Gastroesophageal sphincter (tissue), 4 donors: ENCODE data around the gene GLYATL1B. TPM values are rescaled to one million over a fixed set of nuclear protein-coding genes. Genes with fewer than 3 reads are reported as not detected.
"Not testable (repeated sequence)": the region's sequence is repeated elsewhere in the genome, so short reads cannot be mapped to it uniquely, and the experiment has no call there.

Experiments
- ATAC-seq: fragments of 150-250 bp; one replicate; pipeline ENCODE4 v1.9.1; 2016; ENCODE audit warnings: mild to moderate bottlenecking, moderate library complexity
- H3K27ac ChIP-seq, 4 donors: fragments of 200-600 bp; sonication (generic) in 3 of 4; 1 replicate in 3 of 4; 2 replicates in 1 of 4; pipeline ENCODE4 v1.5.1; 2016 to 2019
- H3K27me3 ChIP-seq: fragments of 200-600 bp; sonication (generic); one replicate; pipeline ENCODE4 v1.5.1; 2019
- H3K36me3 ChIP-seq, 2 donors: fragments of 200-600 bp; sonication (generic); one replicate each; pipeline ENCODE4 v1.5.1; 2019; ENCODE audit warnings: control low read depth in 1 of 2
- H3K4me1 ChIP-seq, 3 donors: fragments of 200-600 bp; sonication (generic); 1 replicate in 2 of 3; 2 replicates in 1 of 3; pipeline ENCODE4 v1.5.1; 2016 to 2019; ENCODE audit warnings: control low read depth in 2 of 3
- H3K4me3 ChIP-seq, 2 donors: fragments of 200-600 bp; sonication (generic); one replicate each; pipeline ENCODE4 v1.5.1; 2019; ENCODE audit warnings: mild to moderate bottlenecking in 1 of 2, moderate library complexity in 1 of 2
- H3K9me3 ChIP-seq, 3 donors: fragments of 200-600 bp; sonication (generic); one replicate each; pipeline ENCODE4 v1.5.1; 2017 to 2019; ENCODE audit warnings: control low read depth in 2 of 3
- EP300 ChIP-seq: sonication (generic); formaldehyde crosslinking; IDR thresholded peaks from one replicate; pipeline ENCODE4 v1.6.1; 2017; ENCODE audit warnings: antibody characterized with exemption, mild to moderate bottlenecking
- POLR2A ChIP-seq, 2 donors: fragments of 450-650 bp; IDR thresholded peaks; one replicate each; pipeline ENCODE4 v1.6.1; 2017; ENCODE audit warnings: antibody characterized with exemption in 2 of 2, mild to moderate bottlenecking in 2 of 2, moderate library complexity in 1 of 2
- POLR2AphosphoS5 ChIP-seq: sonication (generic); formaldehyde crosslinking; IDR thresholded peaks from one replicate; pipeline ENCODE4 v1.6.1; 2017; ENCODE audit warnings: antibody characterized with exemption
- WGBS, 2 donors: methylation state at CpG; one replicate each; pipeline ENCODE4 v1.1.5; 2018; ENCODE audit warnings: low coverage in 1 of 2; 5-methylcytosine and 5-hydroxymethylcytosine counted together
- total RNA-seq, 4 donors: library from RNA; depleted of rRNA; stranded (reverse); fragments of >200 nt; gene quantifications; one replicate each; pipeline ENCODE4 v1.1.0, GENCODE V29; 2016
- TF ChIP-seq, protein P1 (sequence below), 4 experiments: fragments of 200-600 bp in 2 of 4; fragments of 450-650 bp in 2 of 4; sonication (generic) in 1 of 4; IDR thresholded peaks; one replicate each; pipeline ENCODE4 v1.5.1; 2017 to 2019; ENCODE audit warnings: antibody characterized with exemption in 4 of 4, mild to moderate bottlenecking in 2 of 4, moderate library complexity in 2 of 4

GLYATL1B gene
- total RNA-seq, 4 donors from 2014 or later: not detected

DNA sequence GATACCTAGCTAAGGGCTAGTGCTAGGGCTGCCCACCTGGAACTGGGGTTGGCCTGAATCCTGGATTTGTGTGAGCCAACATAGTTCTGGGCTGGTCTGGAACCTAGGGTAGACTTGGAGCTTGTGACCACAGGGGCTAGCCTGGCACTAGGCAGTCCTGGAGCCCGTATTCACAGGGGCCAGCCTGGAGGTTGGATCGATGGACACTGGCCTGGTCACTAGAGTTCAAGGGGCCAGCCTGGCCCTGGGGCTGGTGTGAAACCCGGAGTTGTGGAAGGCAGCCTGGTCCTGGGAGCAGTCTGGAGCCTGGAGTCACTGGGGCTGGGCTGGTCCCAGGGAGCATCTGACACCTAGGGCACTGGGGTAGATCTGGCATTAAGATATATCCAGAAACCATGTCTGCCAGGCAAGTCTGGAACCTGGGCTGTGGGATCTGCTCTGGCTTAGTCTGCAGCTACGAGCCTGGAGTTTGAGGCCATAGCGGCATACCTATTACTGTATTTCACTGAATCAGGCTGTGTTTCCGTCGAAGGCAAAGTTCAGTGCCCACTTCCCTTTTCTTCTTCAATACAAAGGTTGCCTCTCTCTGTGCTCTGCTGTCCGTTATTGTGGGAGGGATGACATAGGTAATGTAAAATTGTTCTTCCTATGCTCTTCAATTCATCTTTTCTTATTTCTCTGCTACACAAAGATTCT is 9.1 kb upstream of the GLYATL1B start:
- Histone ChIP-seq H3K36me3 (no peaks in the 10 kb centered on the region), H3K9me3 (peaks cover 0 to 7% (median 0%) of the 10 kb centered on the region in 3 donors), H3K4me1 (no peaks in the 10 kb centered on the region), H3K4me3 (no peak overlapping the region), H3K27ac (no peak overlapping the region), H3K27me3 (peaks cover 29% of the 10 kb centered on the region)
- no peak for ATAC-seq
- TF ChIP-seq, protein P1, sequence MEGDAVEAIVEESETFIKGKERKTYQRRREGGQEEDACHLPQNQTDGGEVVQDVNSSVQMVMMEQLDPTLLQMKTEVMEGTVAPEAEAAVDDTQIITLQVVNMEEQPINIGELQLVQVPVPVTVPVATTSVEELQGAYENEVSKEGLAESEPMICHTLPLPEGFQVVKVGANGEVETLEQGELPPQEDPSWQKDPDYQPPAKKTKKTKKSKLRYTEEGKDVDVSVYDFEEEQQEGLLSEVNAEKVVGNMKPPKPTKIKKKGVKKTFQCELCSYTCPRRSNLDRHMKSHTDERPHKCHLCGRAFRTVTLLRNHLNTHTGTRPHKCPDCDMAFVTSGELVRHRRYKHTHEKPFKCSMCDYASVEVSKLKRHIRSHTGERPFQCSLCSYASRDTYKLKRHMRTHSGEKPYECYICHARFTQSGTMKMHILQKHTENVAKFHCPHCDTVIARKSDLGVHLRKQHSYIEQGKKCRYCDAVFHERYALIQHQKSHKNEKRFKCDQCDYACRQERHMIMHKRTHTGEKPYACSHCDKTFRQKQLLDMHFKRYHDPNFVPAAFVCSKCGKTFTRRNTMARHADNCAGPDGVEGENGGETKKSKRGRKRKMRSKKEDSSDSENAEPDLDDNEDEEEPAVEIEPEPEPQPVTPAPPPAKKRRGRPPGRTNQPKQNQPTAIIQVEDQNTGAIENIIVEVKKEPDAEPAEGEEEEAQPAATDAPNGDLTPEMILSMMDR (IDR thresholded peaks at IDR 0.05): no peak
- TF ChIP-seq POLR2AphosphoS5 (no peak), EP300 (no peak)
- WGBS, 2 donors: 57 to 80% methylated on average over 1 to 2 of the region's 8 CpGs

DNA sequence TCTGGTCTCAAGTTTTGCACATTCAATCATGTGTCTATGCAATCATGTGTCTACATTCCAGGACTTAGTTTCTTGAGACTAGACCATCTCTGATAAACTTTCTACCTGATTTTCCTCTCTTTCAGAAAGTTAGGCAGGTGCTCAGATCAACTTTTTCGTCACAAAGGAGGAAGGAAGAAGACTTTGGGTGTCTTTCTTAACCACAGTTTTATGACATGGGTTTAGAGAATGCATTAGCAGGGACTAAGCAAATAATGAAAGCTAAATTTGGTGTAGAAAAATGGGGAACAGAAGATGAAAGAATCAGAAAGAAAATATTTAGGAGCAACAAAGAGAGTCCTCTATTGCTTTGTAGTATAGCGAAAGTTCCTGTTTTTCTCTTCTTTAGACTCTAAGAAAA is 7.7 kb upstream of the GLYATL1B start:
- no peak for ATAC-seq
- TF ChIP-seq, protein P1 (IDR thresholded peaks at IDR 0.05): no peak
- no peaks in the 10 kb centered on the region for H3K36me3 ChIP-seq
- no peak overlapping the region for H3K4me3 ChIP-seq
- peaks cover 27% of the 10 kb centered on the region for H3K27me3 ChIP-seq
- WGBS, 2 donors: 67 to 86% methylated on average over 2 of the region's 2 CpGs
- H3K4me1 ChIP-seq: no peaks in the 10 kb centered on the region
- peaks cover 0 to 6% (median 0%) of the 10 kb centered on the region in 3 donors for H3K9me3 ChIP-seq
- no peak overlapping the region for H3K27ac ChIP-seq

DNA sequence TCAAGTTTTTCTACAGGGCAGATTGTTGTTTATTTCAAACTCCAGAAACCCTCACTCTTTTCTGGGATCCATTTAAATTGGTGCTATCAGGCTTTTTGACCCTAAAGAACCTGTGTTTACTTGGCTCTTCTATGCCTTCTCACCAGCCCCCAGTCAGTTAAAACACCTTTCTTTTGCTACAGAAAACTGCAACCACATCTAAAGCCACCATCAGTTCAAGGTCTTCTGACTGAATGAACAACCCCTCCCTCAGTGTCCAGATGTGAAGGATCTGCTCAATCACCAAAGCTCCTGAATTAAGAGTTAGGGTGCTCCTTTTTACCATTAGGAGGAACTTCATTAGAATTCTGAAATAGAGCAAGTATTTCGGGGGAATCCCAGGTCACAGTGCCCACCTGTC is 7.0 kb upstream of the GLYATL1B start:
- Histone ChIP-seq H3K9me3 (no peaks in the 10 kb centered on the region), H3K27me3 (peaks cover 22% of the 10 kb centered on the region), H3K36me3 (no peaks in the 10 kb centered on the region), H3K27ac (no peak overlapping the region), H3K4me1 (no peaks in the 10 kb centered on the region), H3K4me3 (no peak overlapping the region)
- whole genome bisulfite sequencing, 2 donors: 70 to 83% methylated on average over 1 of the region's 1 CpG
- TF ChIP-seq EP300 (no peak), POLR2A (IDR thresholded peaks at IDR 0.05) (no peak), POLR2AphosphoS5 (no peak)
- TF ChIP-seq, protein P1 (IDR thresholded peaks at IDR 0.05): no peak
- no peak for ATAC-seq

DNA sequence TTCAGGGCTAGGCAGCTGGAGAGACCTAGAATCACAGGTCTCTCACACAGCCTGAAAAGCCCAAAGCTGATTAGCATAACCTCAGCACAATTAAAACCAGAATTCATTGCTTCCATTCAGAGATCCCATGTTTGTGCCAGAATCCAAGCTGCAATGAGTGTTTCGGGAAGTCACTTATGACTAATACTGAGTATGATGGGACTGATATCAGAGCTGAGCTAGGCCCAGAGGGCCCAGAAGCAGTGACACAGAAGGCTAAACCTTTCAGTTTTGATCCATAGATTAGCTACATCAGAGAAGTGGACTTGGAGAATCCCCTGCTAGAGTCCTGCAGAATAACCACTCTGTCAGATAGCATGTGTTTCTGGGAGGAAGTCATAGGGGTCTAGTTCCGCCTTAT is 5.7 kb upstream of the GLYATL1B start:
- WGBS, 2 donors: 100% methylated on average over 1 of the region's 2 CpGs; no CpG with 5 or more reads in 1 of the 2 donors
- not testable (repeated sequence) for ATAC-seq, H3K4me1 ChIP-seq, H3K36me3 ChIP-seq, H3K27ac ChIP-seq, H3K9me3 ChIP-seq, H3K4me3 ChIP-seq
- peaks cover 19% of the 10 kb centered on the region for H3K27me3 ChIP-seq

DNA sequence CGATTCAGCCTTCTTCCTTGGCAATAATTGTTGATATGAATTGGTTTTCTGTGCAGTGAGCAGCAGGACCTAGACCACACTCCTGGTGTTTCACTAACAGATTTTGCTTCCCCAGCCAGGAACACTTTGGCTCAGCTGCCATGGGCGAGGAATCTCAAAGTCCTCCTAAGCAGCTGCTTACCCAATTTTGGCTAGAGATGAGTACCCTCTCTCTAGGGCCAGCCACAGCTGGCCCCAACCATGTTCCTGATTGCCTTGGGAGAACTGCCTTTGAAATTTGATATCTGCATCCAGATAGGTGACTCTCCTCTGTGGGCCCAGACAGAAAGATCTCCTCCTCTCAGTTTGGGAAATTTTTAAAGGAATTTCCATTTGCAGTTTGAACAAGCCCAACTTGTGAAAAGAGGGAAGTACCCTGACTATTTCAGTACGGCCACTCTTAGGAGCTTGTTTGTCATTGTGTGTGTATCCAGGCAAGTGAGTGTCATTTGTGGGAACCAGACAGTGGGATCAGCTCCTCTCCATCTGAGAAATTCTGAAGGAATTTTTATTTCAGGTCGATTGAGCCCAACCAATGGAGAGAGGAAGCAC is 4.6 kb upstream of the GLYATL1B start:
- H3K27me3 ChIP-seq, H3K4me1 ChIP-seq, H3K36me3 ChIP-seq, H3K27ac ChIP-seq, ATAC-seq, H3K9me3 ChIP-seq, H3K4me3 ChIP-seq: not testable (repeated sequence)
- WGBS, 2 donors: 40 to 60% methylated on average over 2 to 3 of the region's 4 CpGs

DNA sequence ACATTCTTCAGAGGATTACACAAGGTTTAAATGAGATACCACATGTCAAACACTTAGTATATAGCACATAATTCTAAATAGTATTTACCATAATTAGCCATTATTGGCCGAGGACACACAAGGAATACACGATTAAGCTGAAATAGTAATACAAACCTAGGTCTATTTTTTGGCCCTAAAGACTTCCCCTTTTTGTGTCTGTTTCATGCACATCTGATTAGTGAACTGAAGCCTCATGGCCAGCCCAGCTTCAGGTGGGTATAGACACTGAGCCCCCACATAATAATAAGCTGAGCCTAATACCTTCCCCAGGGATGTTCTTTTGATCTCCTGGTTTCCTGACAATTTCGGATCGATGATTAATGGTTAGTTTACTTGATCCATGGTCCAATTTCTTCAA is 2.1 kb downstream of the GLYATL1B start:
- no peak overlapping the region for H3K4me3 ChIP-seq
- no peaks in the 10 kb centered on the region for H3K4me1 ChIP-seq
- peaks cover 11% of the 10 kb centered on the region for H3K27me3 ChIP-seq
- WGBS, 2 donors: 92 to 93% methylated on average over 4 of the region's 4 CpGs
- no peaks in the 10 kb centered on the region for H3K36me3 ChIP-seq
- H3K9me3 ChIP-seq: no peaks in the 10 kb centered on the region
- no peak for ATAC-seq
- H3K27ac ChIP-seq: no peak overlapping the region
- TF ChIP-seq, protein P1 (IDR thresholded peaks at IDR 0.05): no peak
- TF ChIP-seq EP300: no peak

DNA sequence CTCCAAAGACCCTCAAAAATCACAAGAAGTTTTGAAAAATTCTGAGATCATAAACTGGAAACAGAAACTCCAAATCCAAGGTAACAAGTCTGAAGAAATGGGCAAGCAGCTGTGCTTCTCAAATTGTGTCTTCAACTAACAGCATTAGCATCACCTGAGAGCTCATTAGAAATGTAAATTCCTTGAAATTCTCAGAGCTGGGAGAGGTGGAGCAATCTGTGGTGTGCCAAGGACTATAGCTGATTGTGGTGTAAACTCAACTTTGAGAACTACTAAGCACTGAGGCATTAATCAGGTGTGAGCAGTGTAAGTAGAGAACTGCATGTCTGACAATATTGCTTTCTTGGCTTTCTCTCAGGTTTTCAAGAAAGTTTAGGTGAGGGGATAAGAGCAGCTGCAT is 7.5 kb downstream of the GLYATL1B start:
- not testable (repeated sequence) for H3K4me1 ChIP-seq, ATAC-seq, H3K9me3 ChIP-seq, H3K36me3 ChIP-seq, H3K27ac ChIP-seq, H3K4me3 ChIP-seq
- peaks cover 19% of the 10 kb centered on the region for H3K27me3 ChIP-seq

DNA sequence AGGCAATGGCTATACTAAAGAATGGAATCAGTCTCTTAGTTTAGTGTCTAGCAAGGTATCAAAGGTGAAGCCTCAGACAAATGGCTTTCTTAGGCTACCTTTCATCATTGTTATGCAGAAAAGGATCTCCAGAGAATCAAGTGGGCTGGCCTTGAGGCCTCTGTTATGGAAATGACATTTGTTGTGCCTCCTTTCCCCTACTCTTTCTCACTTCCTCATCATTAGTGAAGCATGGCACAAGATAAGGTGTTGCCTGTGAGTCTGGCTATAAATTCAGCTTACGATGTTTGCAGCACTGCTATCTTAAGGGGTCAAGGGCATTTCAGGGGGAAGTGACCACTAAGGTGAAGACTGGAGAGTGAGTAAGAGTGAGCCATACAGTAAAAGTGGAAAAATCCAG is 9.1 kb downstream of the GLYATL1B start:
- not testable (repeated sequence) for H3K27ac ChIP-seq, H3K36me3 ChIP-seq, ATAC-seq, H3K9me3 ChIP-seq, H3K4me3 ChIP-seq, H3K4me1 ChIP-seq
- whole genome bisulfite sequencing, 2 donors: 60 to 83% methylated on average over 1 of the region's 1 CpG
- peaks cover 22% of the 10 kb centered on the region for H3K27me3 ChIP-seq

DNA sequence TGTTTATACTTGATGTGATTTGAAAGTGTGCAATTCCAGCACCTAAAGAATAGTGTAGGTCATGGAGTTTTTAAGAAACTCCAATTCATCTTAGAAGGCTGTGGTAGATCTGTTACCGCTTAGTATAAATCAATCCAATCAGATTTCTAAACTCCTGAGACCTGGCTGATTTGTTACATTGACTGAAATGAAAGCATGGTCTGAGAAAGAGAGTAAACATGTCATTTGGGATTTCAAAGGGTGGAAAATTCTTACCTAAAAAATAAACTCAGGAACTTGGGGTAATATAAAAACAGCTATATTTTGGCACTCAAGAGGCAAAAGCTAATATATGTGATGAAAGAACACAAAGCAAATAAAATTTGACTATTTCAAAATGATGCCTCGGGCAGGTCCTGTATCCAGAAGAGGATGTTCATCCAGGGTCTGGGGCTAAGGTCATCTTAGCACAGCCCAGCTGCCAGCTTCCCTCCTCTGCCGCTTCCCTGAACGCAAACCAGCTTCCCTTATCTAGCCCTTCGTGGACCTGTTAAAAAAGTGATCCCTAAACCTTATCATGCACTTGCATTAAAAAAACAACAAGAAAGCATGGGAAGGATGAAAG is 10.0 kb downstream of the GLYATL1B start:
- not testable (repeated sequence) for H3K36me3 ChIP-seq, H3K4me1 ChIP-seq, H3K9me3 ChIP-seq, H3K4me3 ChIP-seq, ATAC-seq, H3K27ac ChIP-seq
- WGBS, 2 donors: 56 to 59% methylated on average over 4 to 5 of the region's 5 CpGs
- peaks cover 31% of the 10 kb centered on the region for H3K27me3 ChIP-seq
